ENCODE results near the gene MAD1L1.

- no peak for TF ChIP-seq CTCF (IDR thresholded peaks at IDR 0.05; ENCODE audit: extremely low read depth in 1 of 2, insufficient read depth in 1 of 2, low read depth in 1 of 2, low read length in 2 of 2)
- TF ChIP-seq EZH2 (IDR thresholded peaks at IDR 0.05; ENCODE audit: borderline replicate concordance, low read depth, low read length, severe bottlenecking), result no peak
- TF ChIP-seq MYC (IDR thresholded peaks at IDR 0.05; ENCODE audit: low read depth, low read length), result no peak
- no peak for TF ChIP-seq POLR2AphosphoS5 (IDR thresholded peaks at IDR 0.05; ENCODE audit: insufficient read depth, low read depth, low read length)
- TF ChIP-seq POLR2A (IDR thresholded peaks at IDR 0.05; ENCODE audit: low read depth, low read length), result no peak
- TF ChIP-seq MAX (IDR thresholded peaks at IDR 0.05; ENCODE audit: insufficient read depth, insufficient read length), result no peak
- TF ChIP-seq JUN (IDR thresholded peaks at IDR 0.05; ENCODE audit: borderline replicate concordance, insufficient read depth, insufficient read length, low read depth), result no peak
- TF ChIP-seq FOS (IDR thresholded peaks at IDR 0.05; ENCODE audit: borderline replicate concordance, insufficient read depth, low read length), result no peak
- no peak for TF ChIP-seq GATA2 (IDR thresholded peaks at IDR 0.05; ENCODE audit: insufficient read depth, insufficient read length, low read depth, low read length)
Measured at GRCh38 chr7:1965579-1966294, 267.0 kb downstream of the MAD1L1 start.
